Measurements from ENCODE around the gene TMEM182.
A peak's percentile ranks its signal among the peaks of the same experiment; 100 is the strongest.

Gene TMEM182

GRCh38 chr2:102768253-102768652 lies 6.4 kb downstream of the TMEM182 start:
- DNase-seq (ENCODE audit: low read depth), result no peak

- DNase-seq (ENCODE audit: low read depth), result no peak
These were observed 7.1 kb downstream of the TMEM182 start for GRCh38 chr2:102768892-102769291.

- no peak for DNase-seq (ENCODE audit: low read depth)
These were observed 8.7 kb downstream of the TMEM182 start for GRCh38 chr2:102770506-102770905.

GRCh38 chr2:102771114-102771513 lies 9.3 kb downstream of the TMEM182 start:
- peak; percentile 65 for DNase-seq (ENCODE audit: low read depth)

GRCh38 chr2:102772659-102773058 lies 10.8 kb downstream of the TMEM182 start:
- no peak for DNase-seq (ENCODE audit: low read depth)

- no peak for DNase-seq (ENCODE audit: low read depth)
These were observed 11.4 kb downstream of the TMEM182 start for GRCh38 chr2:102773149-102773705.

GRCh38 chr2:102778260-102778659 lies 16.4 kb downstream of the TMEM182 start:
- DNase-seq (ENCODE audit: low read depth), result no peak

GRCh38 chr2:102780467-102780866 lies 18.6 kb downstream of the TMEM182 start:
- DNase-seq (ENCODE audit: low read depth), result no peak

- no peak for DNase-seq (ENCODE audit: low read depth)
These were observed 20.4 kb downstream of the TMEM182 start for GRCh38 chr2:102782187-102782586.

- no peak for DNase-seq (ENCODE audit: low read depth)
These were observed 21.1 kb downstream of the TMEM182 start for GRCh38 chr2:102782933-102783332.

GRCh38 chr2:102783506-102784183 lies 21.8 kb downstream of the TMEM182 start:
- no peak for DNase-seq (ENCODE audit: low read depth)

GRCh38 chr2:102784940-102785339 lies 23.1 kb downstream of the TMEM182 start:
- no peak for DNase-seq (ENCODE audit: low read depth)

- DNase-seq (ENCODE audit: low read depth), result no peak
These were observed 26.5 kb downstream of the TMEM182 start for GRCh38 chr2:102788216-102788884.

- DNase-seq (ENCODE audit: low read depth), result no peak
These were observed 27.0 kb downstream of the TMEM182 start for GRCh38 chr2:102788885-102789260.

GRCh38 chr2:102789349-102790090 lies 27.7 kb downstream of the TMEM182 start:
- no peak for DNase-seq (ENCODE audit: low read depth)

GRCh38 chr2:102790091-102790455 lies 28.2 kb downstream of the TMEM182 start:
- DNase-seq (ENCODE audit: low read depth), result no peak

- DNase-seq (ENCODE audit: low read depth), result no peak
These were observed 30.9 kb downstream of the TMEM182 start for GRCh38 chr2:102792568-102793208.

- DNase-seq (ENCODE audit: low read depth), result no peak
These were observed 33.8 kb downstream of the TMEM182 start for GRCh38 chr2:102795641-102796040.

- DNase-seq (ENCODE audit: low read depth), result no peak
These were observed 34.5 kb downstream of the TMEM182 start for GRCh38 chr2:102796337-102796736.

- DNase-seq (ENCODE audit: low read depth), result no peak
These were observed 35.7 kb downstream of the TMEM182 start for GRCh38 chr2:102797486-102797885.

GRCh38 chr2:102798181-102798580 lies 36.4 kb downstream of the TMEM182 start:
- DNase-seq (ENCODE audit: low read depth), result no peak

- DNase-seq (ENCODE audit: low read depth), result no peak
These were observed 39.4 kb downstream of the TMEM182 start for GRCh38 chr2:102801098-102801718.

Data from stromal cell of bone marrow (primary cell).